OCI-LY1 (cell line): Measurements from ENCODE around the gene NUP93.

Experiments used
- CTCF ChIP-seq: fragments of 200-600 bp; sonication (generic), shearing (Covaris generic); IDR thresholded peaks from 2 replicates; pipeline ENCODE4 v1.5.1; 2017; ENCODE audit warnings: mild to moderate bottlenecking, antibody characterized with exemption, low read length, moderate library complexity, mixed read lengths
- EZH2 ChIP-seq: fragments of 200-600 bp; sonication (generic), shearing (Covaris generic); IDR thresholded peaks from 2 replicates; pipeline ENCODE4 v1.8.0; 2017; ENCODE audit warnings: borderline replicate concordance, mixed run types, mild to moderate bottlenecking, antibody characterized with exemption, low read length, moderate library complexity, mixed read lengths

- TF ChIP-seq CTCF: no peak
- no peak for TF ChIP-seq EZH2
Measured at GRCh38 chr16:56861092-56861610, 131.2 kb downstream of the NUP93 start.
